BJ (cell line): ENCODE measurements around the gene PLA2G4E. TPM values are rescaled to one million over a fixed set of nuclear protein-coding genes. Genes with fewer than 3 reads are reported as not detected.

ENCODE experiments used
- CTCF ChIA-PET: fragments of 350-600 bp; formaldehyde crosslinking; extraction: SDS; loops from one replicate; lab custom pipeline; 2021; ENCODE audit warnings: antibody characterized with exemption, inconsistent platforms; lab: Yijun Ruan, JAX
- POLR2A ChIA-PET: fragments of 300-600 bp; sonication (Branson Sonifier 250); formaldehyde crosslinking; extraction: SDS; loops from one replicate; lab custom pipeline; 2021; ENCODE audit warnings: antibody characterized with exemption; lab: Charles Lee
- DNase-seq: peaks from one replicate; pipeline ENCODE4 v3.0.0-alpha.2; 2011; ENCODE audit warnings: low read depth
- H3K27me3 ChIP-seq: 2 replicates; pipeline ENCODE4 v1.6.0; 2011; ENCODE audit warnings: low read length; ENCODE audit not compliant: control insufficient read depth, insufficient read depth
- H3K36me3 ChIP-seq: 2 replicates; pipeline ENCODE4 v1.5.1; 2011; ENCODE audit warnings: low read length; ENCODE audit not compliant: control insufficient read depth, insufficient read depth
- H3K4me3 ChIP-seq: 2 replicates; pipeline ENCODE4 v1.5.1; 2011; ENCODE audit warnings: low read depth, mild to moderate bottlenecking, control low read depth, low read length
- CTCF ChIP-seq: IDR thresholded peaks from 2 replicates; pipeline ENCODE4 v1.5.1; 2011; ENCODE audit warnings: low read depth, mild to moderate bottlenecking, control low read depth, inconsistent platforms, low read length, moderate library complexity; ENCODE audit not compliant: insufficient read depth
- polyA minus RNA-seq: library from RNA; depleted of rRNA, polyadenylated mRNA; stranded (reverse); fragments of >200 nt; gene quantifications from 2 replicates; pipeline ENCODE4 v1.2.3, GENCODE V29; 2011; rRNA and poly(A)+ RNA removed
- polyA plus RNA-seq: library from polyadenylated mRNA; depleted of rRNA; stranded (reverse); fragments of >200 nt; gene quantifications from 2 replicates; pipeline ENCODE4 v1.2.3, GENCODE V29; 2011; rRNA removed

The PLA2G4E gene
- polyA plus RNA-seq, result not detected in 2 replicates
- polyA minus RNA-seq, result not detected in 2 replicates

- peaks cover 18% of the 10 kb centered on the region for H3K27me3 ChIP-seq
- ChIA-PET POLR2A (no interaction called here), CTCF (interaction anchor here (0.9 to 4.4 kb wide), 2 partner anchors 7 to 118 kb away, joined by 3 to 16 read pairs; no protein-coding TSS in a partner anchor)
- no peak for DNase-seq
- H3K36me3 ChIP-seq, result no peaks in the 10 kb centered on the region
- H3K4me3 ChIP-seq, result no peak within 1 kb of the TSS
- TF ChIP-seq CTCF, result no peak
These were observed at the start of gene PLA2G4E for GRCh38 chr15:42020713-42021273. Gene PLA2G4E (minus strand): TSS chr15:42021042. CDS start chr15:42021030, 12 bp downstream.

GRCh38 chr15:42070279-42070975 lies 49.6 kb upstream of the PLA2G4E start:
- DNase-seq, result no peak
- H3K36me3 ChIP-seq, result no peaks in the 10 kb centered on the region
- POLR2A ChIA-PET, result no interaction called here
- peaks cover 18% of the 10 kb centered on the region for H3K27me3 ChIP-seq
- TF ChIP-seq CTCF, result no peak
- no peak overlapping the region for H3K4me3 ChIP-seq
- CTCF ChIA-PET, result interaction anchor here (0.9 to 7.4 kb wide), 3 partner anchors 8 to 81 kb away, joined by 3 to 63 read pairs (median 5); no protein-coding TSS in a partner anchor

GRCh38 chr15:42069496-42070278 lies 48.8 kb upstream of the PLA2G4E start:
- CTCF ChIA-PET, result interaction anchor here (0.8 to 7.4 kb wide), 5 partner anchors 9 to 83 kb away, joined by 3 to 63 read pairs (median 4); no protein-coding TSS in a partner anchor
- Histone ChIP-seq H3K36me3 (no peaks in the 10 kb centered on the region), H3K4me3 (no peak overlapping the region), H3K27me3 (peaks cover 19% of the 10 kb centered on the region)
- DNase-seq, result no peak
- POLR2A ChIA-PET, result no interaction called here
- no peak for TF ChIP-seq CTCF

GRCh38 chr15:42069025-42069424 lies 48.2 kb upstream of the PLA2G4E start:
- TF ChIP-seq CTCF, result no peak
- no peaks in the 10 kb centered on the region for H3K36me3 ChIP-seq
- H3K27me3 ChIP-seq, result peaks cover 17% of the 10 kb centered on the region

More at GRCh38 chr15:42069025-42069424, 48.2 kb upstream of the PLA2G4E start:
- no peak overlapping the region for H3K4me3 ChIP-seq
- POLR2A ChIA-PET, result no interaction called here
- DNase-seq, result no peak
- CTCF ChIA-PET, result interaction anchor here (0.8 to 7.4 kb wide), 6 partner anchors 15 to 82 kb away, joined by 3 to 63 read pairs (median 3); no protein-coding TSS in a partner anchor
